ENCODE data around the gene SLC35F5.
A peak's percentile ranks its signal among the peaks of the same experiment; 100 is the strongest.
"Not testable (repeated sequence)": the region's sequence is repeated elsewhere in the genome, so short reads cannot be mapped to it uniquely, and the experiment has no call there.

Gene SLC35F5

GRCh38 chr2:113697516-113697915, 58.9 kb downstream of the SLC35F5 start:
- no peak for ATAC-seq
- no peak for DNase-seq

GRCh38 chr2:113694438-113694837, 62.0 kb downstream of the SLC35F5 start:
- ATAC-seq (no peak), DNase-seq (no peak)

GRCh38 chr2:113692698-113693428, 63.6 kb downstream of the SLC35F5 start:
- peak; percentile 89 for ATAC-seq
- DNase-seq = peak; percentile 43

- not testable (repeated sequence) for ATAC-seq, DNase-seq
These were observed 65.6 kb downstream of the SLC35F5 start for GRCh38 chr2:113690871-113691270.

GRCh38 chr2:113686537-113686936, 69.9 kb downstream of the SLC35F5 start:
- ATAC-seq (no peak), DNase-seq (no peak)

- ATAC-seq (no peak), DNase-seq (no peak)
These were observed 71.0 kb downstream of the SLC35F5 start for GRCh38 chr2:113685471-113685870.

GRCh38 chr2:113679457-113679856, 77.0 kb downstream of the SLC35F5 start:
- ATAC-seq (no peak), DNase-seq (no peak)

GRCh38 chr2:113677330-113677729, 79.1 kb downstream of the SLC35F5 start:
- ATAC-seq (no peak), DNase-seq (no peak)

- ATAC-seq (no peak), DNase-seq (no peak)
These were observed 79.7 kb downstream of the SLC35F5 start for GRCh38 chr2:113676623-113677266.

- ATAC-seq (no peak), DNase-seq (no peak)
These were observed 80.6 kb downstream of the SLC35F5 start for GRCh38 chr2:113675875-113676274.

GRCh38 chr2:113672326-113672932, 84.0 kb downstream of the SLC35F5 start:
- ATAC-seq = no peak
- DNase-seq = no peak

- not testable (repeated sequence) for DNase-seq, ATAC-seq
These were observed 87.4 kb downstream of the SLC35F5 start for GRCh38 chr2:113669013-113669412.

GRCh38 chr2:113664761-113665533, 91.5 kb downstream of the SLC35F5 start:
- DNase-seq, ATAC-seq: not testable (repeated sequence)

GRCh38 chr2:113663285-113664060, 93.0 kb downstream of the SLC35F5 start:
- DNase-seq, ATAC-seq: not testable (repeated sequence)

All from stimulated activated naive CD8-positive, alpha-beta T cell treated with anti-CD3 and anti-CD28 coated beads, Interleukin-15, Interleukin-2, amounts not matched to agents 100 U/mL and 50 U/mL, for 24 hours (primary cell).